HEK293T (cell line): Measurements from ENCODE around the gene RPL10.
"Not testable (repeated sequence)": the region's sequence is repeated elsewhere in the genome, so short reads cannot be mapped to it uniquely, and the experiment has no call there.

Experiments used
- CTCF ChIA-PET: fragments of 350-600 bp; formaldehyde crosslinking; extraction: SDS; loops from one replicate; lab custom pipeline; 2021; ENCODE audit warnings: antibody characterized with exemption, inconsistent platforms; lab: Yijun Ruan, JAX
- POLR2A ChIA-PET: fragments of 350-600 bp; formaldehyde crosslinking; extraction: SDS; loops from one replicate; lab custom pipeline; 2020; ENCODE audit warnings: antibody characterized with exemption, inconsistent platforms; lab: Yijun Ruan, JAX
- DNase-seq: peaks from one replicate; pipeline ENCODE4 v3.0.0; 2012; ENCODE audit warnings: mixed read lengths; ENCODE audit errors: extremely low spot score
- ARNT ChIP-seq: fragments of 450-650 bp; IDR thresholded peaks from 2 replicates; pipeline ENCODE4 v1.6.1; 2017; ENCODE audit warnings: mild to moderate bottlenecking
- BHLHE40 ChIP-seq: fragments of 450-650 bp; IDR thresholded peaks from 2 replicates; pipeline ENCODE4 v1.6.1; 2016; ENCODE audit warnings: mild to moderate bottlenecking, moderate library complexity, borderline replicate concordance
- CTBP1 ChIP-seq: fragments of 450-650 bp; IDR thresholded peaks from 2 replicates; pipeline ENCODE4 v1.6.1; 2016; ENCODE audit warnings: borderline replicate concordance
- ELF4 ChIP-seq: fragments of 450-650 bp; IDR thresholded peaks from 2 replicates; pipeline ENCODE4 v1.6.1; 2017; ENCODE audit warnings: antibody characterized with exemption
- FOXA1 ChIP-seq: fragments of 450-650 bp; IDR thresholded peaks from 2 replicates; pipeline ENCODE4 v1.6.1; 2016; ENCODE audit warnings: mild to moderate bottlenecking
- FOXK2 ChIP-seq: fragments of 450-650 bp; IDR thresholded peaks from 2 replicates; pipeline ENCODE4 v1.6.1; 2016; ENCODE audit warnings: mild to moderate bottlenecking
- FOXM1 ChIP-seq: fragments of 450-650 bp; IDR thresholded peaks from 2 replicates; pipeline ENCODE4 v1.6.1; 2017; ENCODE audit warnings: mild to moderate bottlenecking, borderline replicate concordance
- HDGF ChIP-seq: fragments of 450-650 bp; IDR thresholded peaks from 2 replicates; pipeline ENCODE4 v1.6.1; 2017; ENCODE audit warnings: antibody characterized with exemption, borderline replicate concordance
- L3MBTL2 ChIP-seq: fragments of 450-650 bp; conservative IDR thresholded peaks from 2 replicates; pipeline ENCODE4 v1.6.1; 2016; ENCODE audit warnings: mild to moderate bottlenecking
- LEF1 ChIP-seq: fragments of 450-650 bp; IDR thresholded peaks from 2 replicates; pipeline ENCODE4 v1.6.1; 2017; ENCODE audit warnings: mild to moderate bottlenecking, borderline replicate concordance
- NFRKB ChIP-seq: fragments of 450-650 bp; IDR thresholded peaks from 2 replicates; pipeline ENCODE4 v1.6.1; 2016; ENCODE audit warnings: mild to moderate bottlenecking, moderate library complexity
- PKNOX1 ChIP-seq: fragments of 450-650 bp; IDR thresholded peaks from 2 replicates; pipeline ENCODE4 v1.6.1; 2016
- SP1 ChIP-seq: fragments of 450-650 bp; IDR thresholded peaks from 2 replicates; pipeline ENCODE4 v1.6.1; 2017
- SUZ12 ChIP-seq: fragments of 450-650 bp; IDR thresholded peaks from 2 replicates; pipeline ENCODE4 v1.6.1; 2016; ENCODE audit warnings: mild to moderate bottlenecking
- TARDBP ChIP-seq: fragments of 450-650 bp; IDR thresholded peaks from 2 replicates; pipeline ENCODE4 v1.6.1; 2016
- ZNF384 ChIP-seq: fragments of 450-650 bp; IDR thresholded peaks from 2 replicates; pipeline ENCODE4 v1.6.1; 2016

The RPL10 gene

GRCh38 chrX:154384284-154384892 is 13.8 kb upstream of the RPL10 start:
- TF ChIP-seq FOXA1 = no peak
- no peak for TF ChIP-seq ELF4
- TF ChIP-seq TARDBP = no peak
- no peak for TF ChIP-seq SP1
- no peak for DNase-seq
- ChIA-PET POLR2A (interaction anchor here (0.7 to 1.3 kb wide), 3 partner anchors 11 to 59 kb away, joined by 3 to 10 read pairs (median 3); partner anchors contain the start of gene FLNA), CTCF (interaction anchor here (0.8 to 1.8 kb wide), 2 partner anchors 11 to 14 kb away, joined by 3 to 20 read pairs; partner anchors contain the start of gene FLNA)

GRCh38 chrX:154388094-154388493 is 10.1 kb upstream of the RPL10 start:
- POLR2A ChIA-PET, CTCF ChIA-PET, DNase-seq: not testable (repeated sequence)

- CTCF ChIA-PET, DNase-seq, POLR2A ChIA-PET: not testable (repeated sequence)
Measured at GRCh38 chrX:154388649-154389048, 9.5 kb upstream of the RPL10 start.

GRCh38 chrX:154389812-154390747 is 8.1 kb upstream of the RPL10 start:
- DNase-seq, CTCF ChIA-PET: not testable (repeated sequence)

GRCh38 chrX:154396363-154396762 is 1.8 kb upstream of the RPL10 start:
- CTCF ChIA-PET, DNase-seq, POLR2A ChIA-PET: not testable (repeated sequence)

More at GRCh38 chrX:154389812-154390747, 8.1 kb upstream of the RPL10 start:
- POLR2A ChIA-PET = not testable (repeated sequence)

- ChIA-PET CTCF (interaction anchor here (0.6 to 2.3 kb wide), 2 partner anchors 24 to 130 kb away, joined by 3 to 8 read pairs; no protein-coding TSS in a partner anchor), POLR2A (interaction anchor here (0.6 to 4.8 kb wide), 27 partner anchors 12 to 367 kb away, joined by 3 to 40 read pairs (median 4); partner anchors contain the start of genes ATP6AP1, DNASE1L1, EMD and FLNA)
- DNase-seq = peak; percentile 65
- TF ChIP-seq BHLHE40 (no peak), ZNF384 (no peak), ELF4 (no peak), L3MBTL2 (no peak), SUZ12 (no peak), ARNT (no peak), NFRKB (no peak), FOXK2 (no peak), SP1 (no peak), HDGF (no peak), FOXM1 (no peak), CTBP1 (no peak), TARDBP (no peak), LEF1 (no peak), FOXA1 (no peak), PKNOX1 (no peak)
Measured at GRCh38 chrX:154396973-154397887, 947 bp upstream of the RPL10 start.

GRCh38 chrX:154398668-154399526 is 720 bp downstream of the RPL10 start:
- ChIA-PET POLR2A (interaction anchor here (0.6 to 4.8 kb wide), 29 partner anchors 10 to 365 kb away, joined by 3 to 40 read pairs (median 4); partner anchors contain the start of genes DNASE1L1, EMD, FLNA and LAGE3), CTCF (interaction anchor here (0.5 to 2.3 kb wide), 9 partner anchors 8 to 133 kb away, joined by 3 to 8 read pairs (median 4); no protein-coding TSS in a partner anchor)
- TF ChIP-seq L3MBTL2 = peak; percentile 94
- no peak for TF ChIP-seq BHLHE40
- no peak for TF ChIP-seq NFRKB
- TF ChIP-seq LEF1 = no peak
- 0 out of 2 replicates have a peak, but pooled peaks have one; percentile 17 for TF ChIP-seq ARNT
- no peak for TF ChIP-seq ZNF384
- peak; percentile 68 for DNase-seq
